ENCODE results near the gene ERBB4. TPM values are rescaled to one million over a fixed set of nuclear protein-coding genes. Genes with fewer than 3 reads are reported as not detected.

Gene ERBB4
- total RNA-seq, 1 donor from 2014 or later = 0.36 TPM

GRCh38 chr2:212001325-212001724 lies 537.3 kb downstream of the ERBB4 start:
- no peak for TF ChIP-seq CTCF (IDR thresholded peaks at IDR 0.05; ENCODE audit: unreplicated experiment)
- Mint-ChIP-seq H3K27me3 (ENCODE audit: unreplicated experiment) (peaks cover 1% of the 10 kb centered on the region), H3K9me3 (ENCODE audit: unreplicated experiment) (no peaks in the 10 kb centered on the region), H3K27ac (ENCODE audit: unreplicated experiment) (no peak overlapping the region), H3K36me3 (ENCODE audit: low read depth, unreplicated experiment) (no peaks in the 10 kb centered on the region), H3K4me1 (ENCODE audit: unreplicated experiment) (no peaks in the 10 kb centered on the region), H3K4me3 (ENCODE audit: unreplicated experiment) (no peak overlapping the region)
- DNase-seq (ENCODE audit: low spot score) = no peak

GRCh38 chr2:211996857-211997256 lies 541.7 kb downstream of the ERBB4 start:
- H3K36me3 Mint-ChIP-seq (ENCODE audit: low read depth, unreplicated experiment) = no peaks in the 10 kb centered on the region
- TF ChIP-seq CTCF (IDR thresholded peaks at IDR 0.05; ENCODE audit: unreplicated experiment) = no peak
- DNase-seq (ENCODE audit: low spot score) = no peak
- H3K4me3 Mint-ChIP-seq (ENCODE audit: unreplicated experiment) = no peak overlapping the region
- no peak overlapping the region for H3K27ac Mint-ChIP-seq (ENCODE audit: unreplicated experiment)
- H3K9me3 Mint-ChIP-seq (ENCODE audit: unreplicated experiment) = no peaks in the 10 kb centered on the region
- no peaks in the 10 kb centered on the region for H3K27me3 Mint-ChIP-seq (ENCODE audit: unreplicated experiment)
- H3K4me1 Mint-ChIP-seq (ENCODE audit: unreplicated experiment) = no peaks in the 10 kb centered on the region

GRCh38 chr2:211994806-211995205 lies 543.8 kb downstream of the ERBB4 start:
- H3K9me3 Mint-ChIP-seq (ENCODE audit: unreplicated experiment) = no peaks in the 10 kb centered on the region
- DNase-seq (ENCODE audit: low spot score) = no peak
- H3K36me3 Mint-ChIP-seq (ENCODE audit: low read depth, unreplicated experiment) = no peaks in the 10 kb centered on the region
- no peak for TF ChIP-seq CTCF (IDR thresholded peaks at IDR 0.05; ENCODE audit: unreplicated experiment)
- no peak overlapping the region for H3K4me3 Mint-ChIP-seq (ENCODE audit: unreplicated experiment)
- H3K27me3 Mint-ChIP-seq (ENCODE audit: unreplicated experiment) = no peaks in the 10 kb centered on the region
- no peaks in the 10 kb centered on the region for H3K4me1 Mint-ChIP-seq (ENCODE audit: unreplicated experiment)
- no peak overlapping the region for H3K27ac Mint-ChIP-seq (ENCODE audit: unreplicated experiment)

GRCh38 chr2:211990335-211990734 lies 548.3 kb downstream of the ERBB4 start:
- no peak for DNase-seq (ENCODE audit: low spot score)
- Mint-ChIP-seq H3K4me3 (ENCODE audit: unreplicated experiment) (no peak overlapping the region), H3K27ac (ENCODE audit: unreplicated experiment) (no peak overlapping the region), H3K9me3 (ENCODE audit: unreplicated experiment) (no peaks in the 10 kb centered on the region), H3K36me3 (ENCODE audit: low read depth, unreplicated experiment) (no peaks in the 10 kb centered on the region), H3K4me1 (ENCODE audit: unreplicated experiment) (no peaks in the 10 kb centered on the region), H3K27me3 (ENCODE audit: unreplicated experiment) (no peaks in the 10 kb centered on the region)
- no peak for TF ChIP-seq CTCF (IDR thresholded peaks at IDR 0.05; ENCODE audit: unreplicated experiment)

GRCh38 chr2:211986313-211986712 lies 552.3 kb downstream of the ERBB4 start:
- TF ChIP-seq CTCF (IDR thresholded peaks at IDR 0.05; ENCODE audit: unreplicated experiment) = no peak
- DNase-seq (ENCODE audit: low spot score) = no peak
- Mint-ChIP-seq H3K9me3 (ENCODE audit: unreplicated experiment) (no peaks in the 10 kb centered on the region), H3K4me1 (ENCODE audit: unreplicated experiment) (peaks cover 3% of the 10 kb centered on the region), H3K36me3 (ENCODE audit: low read depth, unreplicated experiment) (no peaks in the 10 kb centered on the region), H3K27ac (ENCODE audit: unreplicated experiment) (no peak overlapping the region), H3K4me3 (ENCODE audit: unreplicated experiment) (no peak overlapping the region), H3K27me3 (ENCODE audit: unreplicated experiment) (peaks cover 2% of the 10 kb centered on the region)
